ENCODE data around the gene RIIAD1.

RIIAD1 gene

DNA sequence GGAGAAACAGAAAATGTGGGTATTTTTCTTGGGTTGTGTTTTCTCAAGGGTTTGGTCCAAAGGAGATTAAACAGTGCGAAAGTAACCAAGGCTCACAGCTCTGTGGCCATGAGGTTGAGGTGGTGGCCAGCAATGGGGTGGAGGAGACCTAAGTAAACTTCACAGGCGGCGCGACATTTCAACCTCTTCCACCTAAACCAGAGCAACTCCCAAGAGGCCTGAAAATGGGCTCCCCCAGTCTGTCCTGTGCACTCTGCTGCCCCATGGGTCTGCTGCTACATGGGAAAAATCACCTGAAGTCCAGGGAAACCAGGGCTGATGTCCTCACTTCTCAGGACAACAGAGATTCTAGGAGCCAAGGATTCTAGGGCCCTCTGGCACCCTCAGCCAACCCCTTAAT lies 17.1 kb upstream of the RIIAD1 start:
- no peak for TF ChIP-seq CTCF (IDR thresholded peaks at IDR 0.05; ENCODE audit: low read depth, low read length)
- H3K4me3 ChIP-seq (replicated peaks in 1 of 2; ENCODE audit: low read depth in 2 of 2, low read length in 2 of 2): no peak overlapping the region
- DNase-seq (ENCODE audit: low read depth in 2 of 2): no peak

- no peak for DNase-seq (ENCODE audit: low read depth in 2 of 2)
- no peak for TF ChIP-seq CTCF (IDR thresholded peaks at IDR 0.05; ENCODE audit: low read depth, low read length)
- no peak overlapping the region for H3K4me3 ChIP-seq (replicated peaks in 1 of 2; ENCODE audit: low read depth in 2 of 2, low read length in 2 of 2)
These were observed 16.2 kb upstream of the RIIAD1 start for GRCh38 chr1:151705146-151705545.

DNA sequence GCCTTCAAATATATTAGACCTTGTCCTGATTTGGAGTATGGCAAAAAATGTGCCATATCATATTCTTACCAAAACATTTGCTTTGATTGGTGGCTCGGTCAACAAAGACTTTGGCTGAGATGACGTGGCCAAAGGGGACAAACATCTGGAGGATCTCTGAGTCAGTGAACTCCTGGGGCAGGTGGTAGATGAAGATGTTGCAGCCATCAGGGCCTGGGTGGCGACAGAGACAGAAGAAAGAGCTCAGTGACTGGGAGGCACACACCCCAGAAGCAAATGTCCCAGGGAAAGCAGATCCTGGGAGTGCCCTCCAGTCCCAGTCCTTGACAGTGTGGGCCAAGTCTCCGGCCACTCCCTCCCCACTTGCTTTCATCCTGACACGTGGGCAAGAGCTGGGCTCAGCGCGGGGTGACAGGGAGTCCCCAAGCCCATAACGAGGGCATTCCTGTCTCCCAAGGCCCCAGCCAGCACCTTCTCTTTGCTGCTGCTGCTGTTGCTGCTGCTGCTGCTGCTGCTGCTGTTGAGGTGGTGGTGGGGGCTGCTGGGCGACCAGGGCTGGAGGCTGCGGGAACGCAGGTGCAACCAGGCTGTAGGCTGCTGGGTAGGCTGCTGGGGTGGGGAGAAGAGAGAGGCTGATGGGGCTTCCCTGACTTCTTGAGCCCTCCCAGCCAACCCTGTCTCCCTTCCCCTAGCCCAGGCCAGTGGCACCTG lies 15.4 kb upstream of the RIIAD1 start:
- DNase-seq (ENCODE audit: low read depth in 2 of 2): peak in 1 of 2 donors; percentile 27
- no peak overlapping the region for H3K4me3 ChIP-seq (replicated peaks in 1 of 2; ENCODE audit: low read depth in 2 of 2, low read length in 2 of 2)
- no peak for TF ChIP-seq CTCF (IDR thresholded peaks at IDR 0.05; ENCODE audit: low read depth, low read length)

DNA sequence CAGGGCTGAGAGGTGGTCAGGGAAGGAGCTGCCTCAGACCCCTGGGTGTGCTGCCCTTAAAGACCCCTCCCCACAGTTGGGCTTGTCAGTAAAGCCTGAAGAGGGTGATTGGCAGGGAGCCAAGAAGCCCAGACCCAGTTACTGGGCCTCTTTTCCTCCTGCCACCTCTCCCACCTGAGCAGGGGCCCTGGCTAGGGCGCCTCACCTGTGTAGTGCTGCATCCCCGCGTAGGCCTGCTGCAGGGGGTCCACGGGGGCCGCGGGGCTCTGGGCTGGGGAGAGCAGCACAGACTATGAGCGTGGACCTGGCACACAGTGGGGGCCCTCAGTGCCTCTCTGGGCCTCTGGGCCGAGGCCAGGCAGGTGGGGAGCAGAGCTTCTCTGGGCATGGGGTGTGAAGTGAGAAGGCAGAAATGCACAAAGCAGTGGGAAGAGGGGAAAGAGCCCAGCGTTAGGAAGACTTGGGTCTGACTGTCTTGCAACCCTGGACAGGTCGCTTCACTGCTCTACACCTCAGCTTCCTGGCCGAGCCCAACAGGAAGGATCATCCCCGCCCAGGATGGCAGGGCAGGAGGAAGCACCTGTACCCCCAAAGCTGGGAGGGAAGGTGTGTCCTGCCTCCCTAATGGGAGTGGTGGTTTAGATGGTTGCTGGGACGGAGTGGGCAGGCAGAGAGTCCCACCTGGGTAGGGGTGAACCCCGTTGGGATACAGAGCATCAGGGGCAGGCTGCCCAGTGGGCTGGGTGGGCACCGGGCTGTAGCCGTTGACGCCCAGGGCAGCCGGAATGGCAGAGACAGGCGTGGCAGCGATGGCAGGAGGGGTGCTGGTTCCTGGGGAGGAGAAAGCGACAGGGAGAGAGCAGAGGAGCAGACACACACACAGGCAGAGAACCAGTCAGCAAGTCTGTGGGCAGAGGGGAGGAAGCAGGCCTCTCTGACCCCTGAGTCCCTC lies 14.6 kb upstream of the RIIAD1 start:
- no peak overlapping the region for H3K4me3 ChIP-seq (replicated peaks in 1 of 2; ENCODE audit: low read depth in 2 of 2, low read length in 2 of 2)
- TF ChIP-seq CTCF (IDR thresholded peaks at IDR 0.05; ENCODE audit: low read depth, low read length): no peak
- DNase-seq (ENCODE audit: low read depth in 2 of 2): no peak

GRCh38 chr1:151707541-151708065 lies 13.7 kb upstream of the RIIAD1 start:
- no peak for DNase-seq (ENCODE audit: low read depth in 2 of 2)
- no peak for TF ChIP-seq CTCF (IDR thresholded peaks at IDR 0.05; ENCODE audit: low read depth, low read length)
- no peak overlapping the region for H3K4me3 ChIP-seq (replicated peaks in 1 of 2; ENCODE audit: low read depth in 2 of 2, low read length in 2 of 2)

DNA sequence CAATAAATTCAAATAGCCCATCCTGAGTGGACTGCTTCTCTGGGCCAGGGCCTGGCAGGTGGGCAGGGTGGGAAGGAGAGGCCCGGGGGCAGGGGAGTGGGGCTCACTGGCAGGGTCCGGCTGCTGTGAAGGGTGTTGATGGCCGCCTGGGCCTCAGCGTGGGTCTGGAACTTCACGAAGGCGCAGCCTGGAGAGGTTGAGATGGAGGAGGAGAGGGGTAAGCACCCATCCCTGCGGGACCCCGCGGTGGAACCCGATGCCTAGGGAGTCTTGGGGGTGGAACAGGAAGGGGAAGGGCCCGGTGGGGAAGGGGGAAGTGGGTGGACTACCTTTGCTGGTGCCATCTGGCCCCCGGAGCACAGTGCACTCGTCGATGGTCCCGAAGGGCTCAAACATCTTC lies 12.4 kb upstream of the RIIAD1 start:
- DNase-seq (ENCODE audit: low read depth in 2 of 2): no peak
- TF ChIP-seq CTCF (IDR thresholded peaks at IDR 0.05; ENCODE audit: low read depth, low read length): no peak
- H3K4me3 ChIP-seq (replicated peaks in 1 of 2; ENCODE audit: low read depth in 2 of 2, low read length in 2 of 2): no peak overlapping the region

All from cardiac fibroblast (primary cell).